8988T (cell line): ENCODE results near the gene NABP2.
"Not testable (repeated sequence)": the region's sequence is repeated elsewhere in the genome, so short reads cannot be mapped to it uniquely, and the experiment has no call there.

Experiments
- DNase-seq: peaks from one replicate; pipeline ENCODE4 v3.0.0; 2011

NABP2 gene

GRCh38 chr12:56224102-56224701, at the start of gene NABP2:
Gene NABP2, plus strand, starts transcription at chr12:56224342. Its CDS starts 515 bp downstream, at chr12:56224857.
- DNase-seq = peak; percentile 97

GRCh38 chr12:56178347-56178746, 45.8 kb upstream of the NABP2 start:
- DNase-seq = no peak

- DNase-seq = no peak
Observed at GRCh38 chr12:56186957-56187356, 37.2 kb upstream of the NABP2 start.

GRCh38 chr12:56188131-56188777, 35.9 kb upstream of the NABP2 start:
- no peak for DNase-seq

GRCh38 chr12:56188778-56189098, 35.4 kb upstream of the NABP2 start:
- no peak for DNase-seq

- peak; percentile 82 for DNase-seq
Observed at GRCh38 chr12:56189099-56189917, 34.8 kb upstream of the NABP2 start, which contains the start of gene SMARCC2. Gene SMARCC2, minus strand, starts transcription at chr12:56189483. Its CDS starts 22 bp downstream, at chr12:56189461.

GRCh38 chr12:56189918-56190694, 34.0 kb upstream of the NABP2 start:
- DNase-seq = peak; percentile 68

GRCh38 chr12:56190695-56191155, 33.4 kb upstream of the NABP2 start:
- no peak for DNase-seq

- no peak for DNase-seq
Observed at GRCh38 chr12:56192582-56192981, 31.6 kb upstream of the NABP2 start.

- DNase-seq = no peak
Observed at GRCh38 chr12:56193025-56193578, 31.0 kb upstream of the NABP2 start.

- DNase-seq = not testable (repeated sequence)
Observed at GRCh38 chr12:56196818-56197550, 27.2 kb upstream of the NABP2 start.

GRCh38 chr12:56197921-56198635, 26.1 kb upstream of the NABP2 start:
- no peak for DNase-seq

- DNase-seq = no peak
Observed at GRCh38 chr12:56198836-56199235, 25.3 kb upstream of the NABP2 start.

- DNase-seq = no peak
Observed at GRCh38 chr12:56202366-56202765, 21.8 kb upstream of the NABP2 start.

GRCh38 chr12:56202838-56203237, 21.3 kb upstream of the NABP2 start:
- no peak for DNase-seq

- no peak for DNase-seq
Observed at GRCh38 chr12:56204275-56204674, 19.9 kb upstream of the NABP2 start.

GRCh38 chr12:56205445-56205844, 18.7 kb upstream of the NABP2 start:
- no peak for DNase-seq

- peak; percentile 39 for DNase-seq
Observed at GRCh38 chr12:56206452-56207166, 17.5 kb upstream of the NABP2 start.

- no peak for DNase-seq
Observed at GRCh38 chr12:56208006-56208405, 16.1 kb upstream of the NABP2 start.

GRCh38 chr12:56212361-56212760, 11.8 kb upstream of the NABP2 start:
- DNase-seq = no peak

- DNase-seq = no peak
Observed at GRCh38 chr12:56213878-56214277, 10.3 kb upstream of the NABP2 start.
